ENCODE results near the gene SENP8. TPM values are rescaled to one million over a fixed set of nuclear protein-coding genes. Genes with fewer than 3 reads are reported as not detected.
"Not testable (repeated sequence)": the region's sequence is repeated elsewhere in the genome, so short reads cannot be mapped to it uniquely, and the experiment has no call there.

The SENP8 gene
- total RNA-seq, 2 experiments from 2014 or later = 2.5 TPM

- Mint-ChIP-seq H3K9me3 (no peaks in the 10 kb centered on the region), H3K4me1 (ENCODE audit: low read depth) (no peaks in the 10 kb centered on the region), H3K27me3 (no peaks in the 10 kb centered on the region), H3K4me3 (no peak overlapping the region), H3K27ac (no peak overlapping the region), H3K36me3 (no peaks in the 10 kb centered on the region)
- ChIA-PET CTCF (interaction anchor here (0.6 kb wide), 1 partner anchor 16 kb away, joined by 6 read pairs; no protein-coding TSS in a partner anchor), POLR2A (no interaction called here)
- no peak for DNase-seq
- intact Hi-C loops (cut with micrococcal nuclease) = no loop called here
Observed at GRCh38 chr15:72161361-72162132, 43.3 kb downstream of the SENP8 start.

- Mint-ChIP-seq H3K9me3 (no peaks in the 10 kb centered on the region), H3K36me3 (no peaks in the 10 kb centered on the region), H3K4me3 (no peak overlapping the region), H3K27ac (no peak overlapping the region), H3K4me1 (ENCODE audit: low read depth) (no peaks in the 10 kb centered on the region), H3K27me3 (no peaks in the 10 kb centered on the region)
- CTCF ChIA-PET = no interaction called here
- DNase-seq = no peak
- POLR2A ChIA-PET = interaction anchor here (0.6 kb wide), 1 partner anchor 1005 kb away, joined by 3 read pairs; no protein-coding TSS in a partner anchor
- intact Hi-C loops (cut with micrococcal nuclease) = no loop called here
Observed at GRCh38 chr15:72162569-72162968, 44.4 kb downstream of the SENP8 start.

- Mint-ChIP-seq H3K27ac (no peak overlapping the region), H3K9me3 (no peaks in the 10 kb centered on the region), H3K4me1 (ENCODE audit: low read depth) (no peaks in the 10 kb centered on the region), H3K4me3 (no peak overlapping the region), H3K27me3 (no peaks in the 10 kb centered on the region), H3K36me3 (no peaks in the 10 kb centered on the region)
- ChIA-PET CTCF (interaction anchor here (1.2 to 1.4 kb wide), 2 partner anchors 383 to 411 kb away, joined by 3 to 4 read pairs; no protein-coding TSS in a partner anchor), POLR2A (no interaction called here)
- DNase-seq = no peak
- intact Hi-C loops (cut with micrococcal nuclease) = no loop called here
Observed at GRCh38 chr15:72163719-72164118, 45.5 kb downstream of the SENP8 start.

GRCh38 chr15:72166716-72167417 is 48.7 kb downstream of the SENP8 start:
- Mint-ChIP-seq H3K4me1 (ENCODE audit: low read depth) (no peaks in the 10 kb centered on the region), H3K27ac (no peak overlapping the region), H3K4me3 (no peak overlapping the region), H3K27me3 (peaks cover 2% of the 10 kb centered on the region), H3K9me3 (no peaks in the 10 kb centered on the region), H3K36me3 (no peaks in the 10 kb centered on the region)
- ChIA-PET POLR2A (no interaction called here), CTCF (interaction anchor here (1.3 kb wide), 1 partner anchor 11 kb away, joined by 7 read pairs; no protein-coding TSS in a partner anchor)
- no peak for DNase-seq
- intact Hi-C loops (cut with micrococcal nuclease) = no loop called here

- H3K27me3 Mint-ChIP-seq = peaks cover 2% of the 10 kb centered on the region
- H3K4me1 Mint-ChIP-seq (ENCODE audit: low read depth) = no peaks in the 10 kb centered on the region
- intact Hi-C loops (cut with micrococcal nuclease) = no loop called here
- ChIA-PET POLR2A (no interaction called here), CTCF (no interaction called here)
- H3K4me3 Mint-ChIP-seq = no peak overlapping the region
- no peaks in the 10 kb centered on the region for H3K36me3 Mint-ChIP-seq
- H3K9me3 Mint-ChIP-seq = no peaks in the 10 kb centered on the region
- DNase-seq = no peak
- no peak overlapping the region for H3K27ac Mint-ChIP-seq
Observed at GRCh38 chr15:72167445-72167844, 49.2 kb downstream of the SENP8 start.

GRCh38 chr15:72168131-72168807 is 50.1 kb downstream of the SENP8 start:
- H3K9me3 Mint-ChIP-seq = no peaks in the 10 kb centered on the region
- no peak for DNase-seq
- POLR2A ChIA-PET = no interaction called here
- H3K4me1 Mint-ChIP-seq (ENCODE audit: low read depth) = no peaks in the 10 kb centered on the region
- no peak overlapping the region for H3K27ac Mint-ChIP-seq
- CTCF ChIA-PET = no interaction called here
- H3K4me3 Mint-ChIP-seq = no peak overlapping the region
- H3K36me3 Mint-ChIP-seq = no peaks in the 10 kb centered on the region
- peaks cover 2% of the 10 kb centered on the region for H3K27me3 Mint-ChIP-seq
- intact Hi-C loops (cut with micrococcal nuclease) = no loop called here

GRCh38 chr15:72168808-72169190 is 50.6 kb downstream of the SENP8 start:
- H3K36me3 Mint-ChIP-seq = no peaks in the 10 kb centered on the region
- POLR2A ChIA-PET = no interaction called here
- H3K4me3 Mint-ChIP-seq = no peak overlapping the region
- H3K9me3 Mint-ChIP-seq = no peaks in the 10 kb centered on the region
- DNase-seq = no peak
- CTCF ChIA-PET = no interaction called here
- H3K27me3 Mint-ChIP-seq = peaks cover 2% of the 10 kb centered on the region
- no peaks in the 10 kb centered on the region for H3K4me1 Mint-ChIP-seq (ENCODE audit: low read depth)
- intact Hi-C loops (cut with micrococcal nuclease) = no loop called here
- H3K27ac Mint-ChIP-seq = no peak overlapping the region

- no peaks in the 10 kb centered on the region for H3K9me3 Mint-ChIP-seq
- ChIA-PET POLR2A (no interaction called here), CTCF (no interaction called here)
- no peak for DNase-seq
- H3K27me3 Mint-ChIP-seq = peaks cover 2% of the 10 kb centered on the region
- no peak overlapping the region for H3K4me3 Mint-ChIP-seq
- H3K27ac Mint-ChIP-seq = no peak overlapping the region
- H3K36me3 Mint-ChIP-seq = no peaks in the 10 kb centered on the region
- intact Hi-C loops (cut with micrococcal nuclease) = no loop called here
- no peaks in the 10 kb centered on the region for H3K4me1 Mint-ChIP-seq (ENCODE audit: low read depth)
Observed at GRCh38 chr15:72169236-72169920, 51.2 kb downstream of the SENP8 start.

GRCh38 chr15:72169921-72170611 is 51.9 kb downstream of the SENP8 start:
- Mint-ChIP-seq H3K27me3 (peaks cover 2% of the 10 kb centered on the region), H3K36me3 (no peaks in the 10 kb centered on the region), H3K4me1 (ENCODE audit: low read depth) (no peaks in the 10 kb centered on the region), H3K27ac (no peak overlapping the region), H3K9me3 (no peaks in the 10 kb centered on the region), H3K4me3 (no peak overlapping the region)
- POLR2A ChIA-PET = no interaction called here
- no peak for DNase-seq
- CTCF ChIA-PET = no interaction called here
- intact Hi-C loops (cut with micrococcal nuclease) = no loop called here

- H3K27ac Mint-ChIP-seq = no peak overlapping the region
- no peaks in the 10 kb centered on the region for H3K9me3 Mint-ChIP-seq
- CTCF ChIA-PET = no interaction called here
- intact Hi-C loops (cut with micrococcal nuclease) = no loop called here
- H3K4me3 Mint-ChIP-seq = no peak overlapping the region
- POLR2A ChIA-PET = no interaction called here
- H3K27me3 Mint-ChIP-seq = peaks cover 2% of the 10 kb centered on the region
- H3K36me3 Mint-ChIP-seq = no peaks in the 10 kb centered on the region
- no peaks in the 10 kb centered on the region for H3K4me1 Mint-ChIP-seq (ENCODE audit: low read depth)
- DNase-seq = no peak
Observed at GRCh38 chr15:72170691-72171090, 52.5 kb downstream of the SENP8 start.

GRCh38 chr15:72171978-72172377 is 53.8 kb downstream of the SENP8 start:
- H3K27ac Mint-ChIP-seq; POLR2A ChIA-PET; DNase-seq; H3K4me3 Mint-ChIP-seq; H3K36me3 Mint-ChIP-seq; CTCF ChIA-PET; H3K4me1 Mint-ChIP-seq (ENCODE audit: low read depth); intact Hi-C loops (cut with micrococcal nuclease); H3K27me3 Mint-ChIP-seq; H3K9me3 Mint-ChIP-seq: not testable (repeated sequence)

GRCh38 chr15:72172796-72173195 is 54.6 kb downstream of the SENP8 start:
- Mint-ChIP-seq H3K27me3 (peaks cover 2% of the 10 kb centered on the region), H3K4me3 (no peak overlapping the region), H3K27ac (no peak overlapping the region), H3K9me3 (no peaks in the 10 kb centered on the region), H3K4me1 (ENCODE audit: low read depth) (no peaks in the 10 kb centered on the region), H3K36me3 (no peaks in the 10 kb centered on the region)
- ChIA-PET CTCF (no interaction called here), POLR2A (no interaction called here)
- no peak for DNase-seq
- intact Hi-C loops (cut with micrococcal nuclease) = no loop called here
